Parathyroid adenoma (tissue), 2 donors: ENCODE results near the gene BAIAP2.

Source experiments
- H2AFZ ChIP-seq: fragments of 300-600 bp; sonication (generic); one replicate; pipeline ENCODE4 v1.7.0; 2017; ENCODE audit warnings: antibody characterized with exemption, mild to moderate bottlenecking
- H3K27ac ChIP-seq: fragments of 300-600 bp; sonication (generic); one replicate; pipeline ENCODE4 v1.7.0; 2017
- H3K27me3 ChIP-seq: fragments of 300-600 bp; sonication (generic); one replicate; pipeline ENCODE4 v1.7.0; 2017; ENCODE audit warnings: low read length; ENCODE audit not compliant: control insufficient read depth, insufficient read depth
- H3K36me3 ChIP-seq: fragments of 300-600 bp; sonication (generic); one replicate; pipeline ENCODE4 v1.7.0; 2017; ENCODE audit warnings: low read length; ENCODE audit not compliant: control insufficient read depth, insufficient read depth
- H3K4me1 ChIP-seq: fragments of 300-600 bp; sonication (generic); one replicate; pipeline ENCODE4 v1.7.0; 2017; ENCODE audit warnings: control low read depth
- H3K4me2 ChIP-seq: fragments of 300-600 bp; sonication (generic); one replicate; pipeline ENCODE4 v1.7.0; 2017; ENCODE audit warnings: low read length
- H3K4me3 ChIP-seq: fragments of 300-600 bp; sonication (generic); one replicate; pipeline ENCODE4 v1.7.0; 2017; ENCODE audit warnings: low read depth, low read length
- H3K79me2 ChIP-seq: fragments of 300-600 bp; sonication (generic); one replicate; pipeline ENCODE4 v1.7.0; 2017; ENCODE audit warnings: control low read depth
- H3K9ac ChIP-seq: fragments of 300-600 bp; sonication (generic); one replicate; pipeline ENCODE4 v1.7.0; 2017; ENCODE audit warnings: mild to moderate bottlenecking
- H3K9me3 ChIP-seq: fragments of 300-600 bp; sonication (generic); one replicate; pipeline ENCODE4 v1.7.0; 2017; ENCODE audit warnings: low read length; ENCODE audit not compliant: control insufficient read depth
- TF ChIP-seq, protein P1 (sequence below): fragments of 300-600 bp; sonication (generic); IDR thresholded peaks from one replicate; pipeline ENCODE4 v1.7.0; 2017; ENCODE audit warnings: antibody characterized with exemption, mild to moderate bottlenecking
- donor health status: primary hyperparathyroidism.

The BAIAP2 gene

DNA sequence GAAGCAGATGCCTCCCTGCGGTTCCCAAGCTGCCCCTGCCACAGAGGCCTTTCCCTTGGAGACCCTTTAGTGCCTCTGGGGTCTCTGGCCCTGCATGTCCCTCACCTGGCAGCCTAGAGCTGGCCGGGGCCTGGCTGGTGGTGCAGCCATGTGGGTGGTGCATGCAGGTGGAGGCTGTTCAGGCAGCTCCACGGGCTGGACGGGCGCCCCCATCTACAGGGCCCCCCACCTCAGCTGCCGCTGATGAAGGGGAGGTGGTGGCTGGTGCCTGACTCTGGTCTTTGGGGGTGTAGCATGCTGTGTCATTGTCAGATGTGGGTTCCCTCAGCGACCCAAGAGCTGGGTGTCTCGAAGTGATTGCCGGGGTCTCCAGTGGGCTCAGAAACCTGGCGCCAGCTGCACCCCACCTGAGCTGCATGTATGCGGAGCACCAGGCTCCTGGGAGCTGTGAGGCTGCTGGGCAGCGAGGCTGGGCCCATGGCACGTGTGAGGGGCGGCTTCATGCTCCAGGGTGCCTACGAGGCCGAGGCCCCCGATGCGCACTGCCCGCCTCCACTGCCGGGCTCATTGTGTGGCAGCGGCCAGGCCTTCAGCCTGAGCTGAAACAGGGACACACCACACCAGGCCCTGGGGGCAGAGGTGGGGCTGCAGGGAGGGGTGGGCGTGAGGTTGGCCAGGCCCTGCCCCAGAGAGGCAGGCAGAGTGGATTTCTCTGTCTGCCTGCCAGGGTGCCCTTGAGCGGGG is 57.0 kb downstream of the BAIAP2 start:
- TF ChIP-seq, protein P1, sequence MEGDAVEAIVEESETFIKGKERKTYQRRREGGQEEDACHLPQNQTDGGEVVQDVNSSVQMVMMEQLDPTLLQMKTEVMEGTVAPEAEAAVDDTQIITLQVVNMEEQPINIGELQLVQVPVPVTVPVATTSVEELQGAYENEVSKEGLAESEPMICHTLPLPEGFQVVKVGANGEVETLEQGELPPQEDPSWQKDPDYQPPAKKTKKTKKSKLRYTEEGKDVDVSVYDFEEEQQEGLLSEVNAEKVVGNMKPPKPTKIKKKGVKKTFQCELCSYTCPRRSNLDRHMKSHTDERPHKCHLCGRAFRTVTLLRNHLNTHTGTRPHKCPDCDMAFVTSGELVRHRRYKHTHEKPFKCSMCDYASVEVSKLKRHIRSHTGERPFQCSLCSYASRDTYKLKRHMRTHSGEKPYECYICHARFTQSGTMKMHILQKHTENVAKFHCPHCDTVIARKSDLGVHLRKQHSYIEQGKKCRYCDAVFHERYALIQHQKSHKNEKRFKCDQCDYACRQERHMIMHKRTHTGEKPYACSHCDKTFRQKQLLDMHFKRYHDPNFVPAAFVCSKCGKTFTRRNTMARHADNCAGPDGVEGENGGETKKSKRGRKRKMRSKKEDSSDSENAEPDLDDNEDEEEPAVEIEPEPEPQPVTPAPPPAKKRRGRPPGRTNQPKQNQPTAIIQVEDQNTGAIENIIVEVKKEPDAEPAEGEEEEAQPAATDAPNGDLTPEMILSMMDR: no peak
- Histone ChIP-seq H3K79me2 (no peaks in the 10 kb centered on the region), H2AFZ (no peak overlapping the region), H3K27ac (no peak overlapping the region), H3K9me3 (no peaks in the 10 kb centered on the region), H3K36me3 (no peaks in the 10 kb centered on the region), H3K4me1 (peaks cover 2% of the 10 kb centered on the region), H3K4me2 (no peak overlapping the region), H3K9ac (no peak overlapping the region), H3K4me3 (no peak overlapping the region), H3K27me3 (no peaks in the 10 kb centered on the region)

DNA sequence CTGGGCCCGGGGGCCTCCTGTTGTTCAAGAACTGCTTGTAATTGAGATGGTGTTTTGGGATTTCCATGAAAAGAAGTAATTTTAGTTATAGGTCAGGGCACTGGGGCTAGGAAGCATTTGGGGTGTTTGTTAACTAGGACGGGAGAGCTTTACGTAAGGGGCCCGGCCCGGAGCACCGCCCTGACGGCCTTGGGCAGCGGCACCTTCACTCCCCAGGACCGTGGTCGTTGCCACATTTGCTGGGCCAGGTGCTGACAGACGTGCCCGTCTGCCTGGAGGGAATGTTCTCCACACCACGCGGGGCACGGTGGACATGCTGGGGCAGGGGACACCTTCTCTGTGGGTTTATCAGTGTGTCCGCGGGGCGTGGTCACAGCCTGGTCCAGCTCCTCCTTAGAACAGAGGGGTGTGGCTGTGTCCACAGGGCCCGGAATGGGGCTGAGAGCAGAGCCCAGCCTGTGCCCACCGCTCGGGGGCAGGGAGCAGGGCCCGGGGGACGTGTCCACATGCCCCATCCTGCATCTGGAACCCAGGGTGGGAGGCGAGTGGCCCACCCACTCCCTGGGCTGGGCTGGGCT is 57.7 kb downstream of the BAIAP2 start:
- H3K4me2 ChIP-seq: no peak overlapping the region
- no peak overlapping the region for H3K4me3 ChIP-seq
- no peak overlapping the region for H3K9ac ChIP-seq
- no peaks in the 10 kb centered on the region for H3K36me3 ChIP-seq
- no peak overlapping the region for H3K27ac ChIP-seq
- no peak overlapping the region for H2AFZ ChIP-seq
- no peaks in the 10 kb centered on the region for H3K27me3 ChIP-seq
- peaks cover 5% of the 10 kb centered on the region for H3K4me1 ChIP-seq
- H3K9me3 ChIP-seq: no peaks in the 10 kb centered on the region
- H3K79me2 ChIP-seq: no peaks in the 10 kb centered on the region
- TF ChIP-seq, protein P1: no peak

DNA sequence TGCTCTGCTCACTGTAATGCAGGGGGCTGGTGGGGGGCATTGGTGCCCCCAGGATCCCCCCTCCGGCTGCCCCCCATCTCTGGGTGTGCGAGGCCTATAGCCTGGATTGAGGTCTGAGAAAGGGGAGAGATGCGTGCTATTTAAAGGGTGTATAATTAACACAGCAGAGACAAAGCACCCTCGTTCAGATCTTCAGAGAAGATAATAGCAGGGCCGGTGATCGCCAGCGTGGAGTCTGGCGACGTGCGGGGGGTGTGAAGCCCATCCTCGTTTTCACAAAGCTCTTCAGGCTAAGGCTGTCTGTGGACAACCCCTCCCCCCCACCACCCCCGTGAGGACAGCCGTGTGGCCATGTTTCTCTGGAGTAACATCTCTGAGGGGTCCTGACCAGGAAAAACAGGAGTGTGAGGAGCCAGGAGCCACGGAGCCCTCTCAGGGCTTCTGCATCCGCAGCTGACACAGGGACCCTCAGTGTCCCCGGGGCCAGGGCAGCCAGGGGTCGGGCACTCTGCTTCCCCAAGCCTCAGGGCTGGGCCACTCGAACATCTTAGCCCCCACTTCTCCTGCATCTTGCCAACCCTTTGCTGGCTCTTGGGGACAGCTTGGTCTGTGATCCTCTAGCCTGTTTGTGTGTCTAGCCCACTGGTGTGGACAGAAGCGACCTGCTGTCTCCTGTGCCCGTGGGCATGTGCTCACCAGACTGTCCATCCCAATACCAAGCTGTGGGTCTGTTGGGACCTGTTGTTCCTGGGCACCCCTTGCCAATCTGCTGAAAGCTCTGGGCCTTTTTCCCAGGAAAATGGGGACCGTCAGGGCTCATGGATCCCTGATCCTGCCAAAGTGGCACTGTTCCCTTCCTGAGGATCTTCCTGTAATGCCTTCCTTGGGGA is 58.9 kb downstream of the BAIAP2 start:
- H3K27me3 ChIP-seq: no peaks in the 10 kb centered on the region
- no peak overlapping the region for H3K27ac ChIP-seq
- no peaks in the 10 kb centered on the region for H3K9me3 ChIP-seq
- TF ChIP-seq, protein P1: no peak
- H3K36me3 ChIP-seq: no peaks in the 10 kb centered on the region
- no peak overlapping the region for H3K4me2 ChIP-seq
- no peak overlapping the region for H3K4me3 ChIP-seq
- no peaks in the 10 kb centered on the region for H3K79me2 ChIP-seq
- H3K4me1 ChIP-seq: peaks cover 5% of the 10 kb centered on the region
- no peak overlapping the region for H2AFZ ChIP-seq
- H3K9ac ChIP-seq: no peak overlapping the region

DNA sequence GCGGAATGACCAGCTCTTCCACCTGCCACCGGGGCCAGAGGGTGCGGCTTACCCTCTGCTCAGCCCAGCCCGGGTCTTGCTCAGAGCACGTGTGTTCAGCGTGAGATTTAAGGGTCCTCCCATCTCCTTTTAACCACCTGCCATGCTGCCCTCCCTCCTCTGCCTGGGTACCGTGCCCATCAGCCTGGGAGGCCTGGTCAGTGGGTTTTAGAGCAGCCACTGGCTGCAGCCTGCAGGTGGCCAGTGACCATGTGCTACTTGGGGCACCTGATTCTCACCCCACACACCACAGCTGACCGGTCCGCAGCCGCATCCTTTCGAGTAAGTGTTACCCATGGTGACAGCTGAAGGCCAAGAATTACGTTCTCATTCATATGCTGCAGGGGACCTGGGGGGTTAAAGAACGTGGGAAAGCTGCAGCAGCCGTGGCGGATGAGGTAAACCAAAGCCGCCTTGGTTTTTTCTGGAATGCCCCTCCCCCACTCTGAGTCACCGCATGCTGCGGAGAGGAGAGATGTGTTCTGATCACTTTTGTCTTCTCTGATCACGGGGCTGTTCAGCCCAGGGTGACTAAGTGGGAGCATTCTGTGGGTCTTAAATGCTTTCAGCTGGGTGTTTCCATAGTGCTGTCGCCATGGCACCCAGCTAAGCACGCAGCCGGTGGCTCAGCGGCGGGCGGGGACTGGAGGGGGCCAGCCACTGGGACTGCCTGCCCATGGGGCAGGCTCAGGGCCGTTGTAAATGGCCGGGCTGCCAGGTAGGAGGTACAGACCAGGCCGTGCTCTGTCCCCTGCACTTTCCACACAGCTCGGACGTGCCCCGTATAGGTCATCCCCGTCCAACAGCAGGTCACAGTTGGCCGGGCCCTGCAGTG is 59.8 kb downstream of the BAIAP2 start:
- Histone ChIP-seq H3K27me3 (no peaks in the 10 kb centered on the region), H3K9me3 (no peaks in the 10 kb centered on the region), H3K4me3 (no peak overlapping the region), H3K9ac (no peak overlapping the region), H2AFZ (no peak overlapping the region), H3K4me1 (peaks cover 5% of the 10 kb centered on the region), H3K79me2 (no peaks in the 10 kb centered on the region), H3K27ac (no peak overlapping the region), H3K4me2 (no peak overlapping the region), H3K36me3 (no peaks in the 10 kb centered on the region)
- TF ChIP-seq, protein P1: no peak
